Transverse colon (tissue), 4 donors: ENCODE data around the gene CCR8. TPM values are rescaled to one million over a fixed set of nuclear protein-coding genes. Genes with fewer than 3 reads are reported as not detected.

ENCODE experiments used
- DNase-seq: peaks from one replicate; pipeline ENCODE4 v3.0.0-alpha.2; 2019
- H3K27ac ChIP-seq, 4 donors: fragments of 200-600 bp; sonication (generic); 2 replicates each; pipeline ENCODE4 v1.5.1; 2016 to 2018; ENCODE audit warnings: inconsistent platforms in 4 of 4
- H3K27me3 ChIP-seq: fragments of 200-600 bp; sonication (generic); 2 replicates; pipeline ENCODE4 v1.5.1; 2017; ENCODE audit warnings: inconsistent platforms
- H3K36me3 ChIP-seq, 4 donors: fragments of 200-600 bp; sonication (generic); 2 replicates each; pipeline ENCODE4 v1.5.1; 2017 to 2019; ENCODE audit warnings: inconsistent platforms in 4 of 4
- H3K4me1 ChIP-seq, 4 donors: fragments of 200-600 bp; sonication (generic); 2 replicates each; pipeline ENCODE4 v1.5.1; 2017 to 2020; ENCODE audit warnings: inconsistent platforms in 4 of 4
- H3K4me3 ChIP-seq, 4 donors: fragments of 200-600 bp; sonication (generic); 1 replicate in 1 of 4; 2 replicates in 3 of 4; pipeline versions ENCODE4 v1.5.1 to v1.6.1; 2017 to 2019; ENCODE audit warnings: inconsistent platforms in 4 of 4
- H3K9me3 ChIP-seq, 2 donors: fragments of 200-600 bp; sonication (generic); 2 replicates each; pipeline ENCODE4 v1.5.1; 2017 to 2019; ENCODE audit warnings: inconsistent platforms in 2 of 2
- CTCF ChIP-seq, 5 experiments: fragments of 200-600 bp in 3 of 5; fragments of 450-650 bp in 2 of 5; sonication (generic) in 3 of 5; IDR thresholded peaks; 1 replicate in 2 of 5; 2 replicates in 3 of 5; pipeline ENCODE4 v1.5.1; 2016 to 2017; ENCODE audit warnings: antibody characterized with exemption in 5 of 5, inconsistent platforms in 3 of 5, mild to moderate bottlenecking in 2 of 5, moderate library complexity in 1 of 5
- EP300 ChIP-seq: sonication (generic); formaldehyde crosslinking; IDR thresholded peaks from one replicate; pipeline ENCODE4 v1.6.1; 2017; ENCODE audit warnings: antibody characterized with exemption, low read depth
- POLR2A ChIP-seq: fragments of 450-650 bp; IDR thresholded peaks from one replicate; pipeline ENCODE4 v1.6.1; 2016; ENCODE audit warnings: antibody characterized with exemption, mild to moderate bottlenecking, moderate library complexity
- POLR2AphosphoS5 ChIP-seq, 3 donors: sonication (generic); formaldehyde crosslinking; IDR thresholded peaks; one replicate each; pipeline ENCODE4 v1.6.1; 2016; ENCODE audit warnings: antibody characterized with exemption in 3 of 3
- WGBS, 2 donors: methylation state at CpG; one replicate each; pipeline ENCODE4 v1.1.5; 2018; ENCODE audit warnings: low coverage in 1 of 2; 5-methylcytosine and 5-hydroxymethylcytosine counted together
- in situ Hi-C, 4 donors: fragments of 200-750 bp; cut with MboI; loops; one replicate each; pipeline versions ENCODE4 v1.15.0 to v1.15.1; 2017; ENCODE audit warnings: low sequenced_read_pairs in 3 of 4, low pct_ligation_motif_present in 1 of 4, low pct_unique_long_range_greater_than_20kb in 1 of 4
- intact Hi-C: fragments of 100-400 bp; cut with DNase I; formaldehyde crosslinking; loops from one replicate; pipeline ENCODE4 v1.15.1; 2023; ENCODE audit warnings: low total_unique reads
- total RNA-seq, 4 donors: library from RNA; depleted of rRNA; stranded (reverse); fragments of >200 nt; gene quantifications; one replicate each; pipeline ENCODE4 v1.1.0, GENCODE V29; 2016

The CCR8 gene
- total RNA-seq, 4 donors from 2014 or later: not detected

- Histone ChIP-seq H3K9me3 (peaks cover 10 to 11% of the 10 kb centered on the region in 2 donors), H3K27ac (no peak overlapping the region), H3K4me1 (no peaks in the 10 kb centered on the region), H3K36me3 (no peaks in the 10 kb centered on the region), H3K4me3 (no peak overlapping the region), H3K27me3 (no peaks in the 10 kb centered on the region)
- in situ Hi-C loops: loop anchor here in 1 of 4 donors (25.0 kb wide), 1 partner anchor 109 kb away; the partner anchor contains the start of gene XIRP1
- DNase-seq: no peak
- TF ChIP-seq POLR2AphosphoS5 (IDR thresholded peaks at IDR 0.05): no peak
- TF ChIP-seq EP300: no peak
- no peak for TF ChIP-seq CTCF (IDR thresholded peaks at IDR 0.05)
- TF ChIP-seq POLR2A: no peak
- 77 to 83% methylated on average over 3 to 4 of the region's 4 CpGs for WGBS, 2 donors
- intact Hi-C loops: no loop called here
Observed at GRCh38 chr3:39296197-39297077, 33.1 kb upstream of the CCR8 start.

- Histone ChIP-seq H3K4me1 (no peaks in the 10 kb centered on the region), H3K9me3 (peaks cover 11 to 19% of the 10 kb centered on the region in 2 donors), H3K4me3 (no peak overlapping the region), H3K27me3 (no peaks in the 10 kb centered on the region), H3K36me3 (no peaks in the 10 kb centered on the region), H3K27ac (no peak overlapping the region)
- TF ChIP-seq POLR2AphosphoS5 (IDR thresholded peaks at IDR 0.05): no peak
- TF ChIP-seq EP300: no peak
- no peak for TF ChIP-seq CTCF (IDR thresholded peaks at IDR 0.05)
- TF ChIP-seq POLR2A: no peak
- intact Hi-C loops (no loop called here), in situ Hi-C loops (loop anchor here in 1 of 4 donors (25.0 kb wide), 1 partner anchor 112 kb away; the partner anchor contains the start of gene XIRP1)
- DNase-seq: no peak
Observed at GRCh38 chr3:39299279-39299678, 30.2 kb upstream of the CCR8 start.

- no peaks in the 10 kb centered on the region for H3K4me1 ChIP-seq
- H3K27me3 ChIP-seq: no peaks in the 10 kb centered on the region
- peaks cover 16 to 19% of the 10 kb centered on the region in 2 donors for H3K9me3 ChIP-seq
- TF ChIP-seq CTCF (IDR thresholded peaks at IDR 0.05) (no peak), EP300 (no peak), POLR2A (no peak), POLR2AphosphoS5 (IDR thresholded peaks at IDR 0.05) (no peak)
- no peak for DNase-seq
- intact Hi-C loops (no loop called here), in situ Hi-C loops (no loop called here)
- H3K4me3 ChIP-seq: no peak overlapping the region
- H3K27ac ChIP-seq: no peak overlapping the region
- WGBS, 2 donors: 87 to 97% methylated on average over 2 of the region's 2 CpGs
- H3K36me3 ChIP-seq: no peaks in the 10 kb centered on the region
Observed at GRCh38 chr3:39302178-39302577, 27.3 kb upstream of the CCR8 start.

GRCh38 chr3:39313289-39313688 is 16.2 kb upstream of the CCR8 start:
- Histone ChIP-seq H3K4me3 (no peak overlapping the region), H3K27me3 (no peaks in the 10 kb centered on the region), H3K4me1 (peaks cover 0 to 5% (median under 1%) of the 10 kb centered on the region in 4 donors), H3K36me3 (no peaks in the 10 kb centered on the region), H3K9me3 (no peaks in the 10 kb centered on the region), H3K27ac (no peak overlapping the region)
- TF ChIP-seq CTCF (IDR thresholded peaks at IDR 0.05) (no peak), EP300 (no peak), POLR2A (no peak), POLR2AphosphoS5 (IDR thresholded peaks at IDR 0.05) (no peak)
- intact Hi-C loops (no loop called here), in situ Hi-C loops (no loop called here)
- DNase-seq: no peak
